HEK293 (cell line): ENCODE measurements around the gene MGAT2.
A peak's percentile ranks its signal among the peaks of the same experiment; 100 is the strongest.

Experiments
- OSR2 ChIP-seq: fragments of 450-650 bp; formaldehyde crosslinking; IDR thresholded peaks from 2 replicates; pipeline ENCODE4 v1.5.1; 2016; ENCODE audit warnings: missing biosample characterization, missing genetic modification characterization
- TSHZ1 ChIP-seq: fragments of 450-650 bp; formaldehyde crosslinking; IDR thresholded peaks from 2 replicates; pipeline ENCODE4 v1.5.1; 2016; ENCODE audit warnings: missing biosample characterization, missing genetic modification characterization, borderline replicate concordance
- ZBTB48 ChIP-seq: fragments of 450-650 bp; formaldehyde crosslinking; IDR thresholded peaks from 2 replicates; pipeline ENCODE4 v1.5.1; 2016; ENCODE audit warnings: missing biosample characterization, missing genetic modification characterization
- ZFP69B ChIP-seq: fragments of 450-650 bp; formaldehyde crosslinking; IDR thresholded peaks from 2 replicates; pipeline ENCODE4 v1.5.1; 2016; ENCODE audit warnings: missing biosample characterization, missing genetic modification characterization
- ZNF112 ChIP-seq: fragments of 450-650 bp; formaldehyde crosslinking; IDR thresholded peaks from 2 replicates; pipeline ENCODE4 v1.5.0; 2017; ENCODE audit warnings: missing biosample characterization, missing genetic modification characterization
- ZNF114 ChIP-seq: fragments of 450-650 bp; formaldehyde crosslinking; IDR thresholded peaks from 2 replicates; pipeline ENCODE4 v1.5.0; 2017; ENCODE audit warnings: missing biosample characterization, missing genetic modification characterization
- ZNF140 ChIP-seq: fragments of 450-650 bp; formaldehyde crosslinking; IDR thresholded peaks from 2 replicates; pipeline ENCODE4 v1.5.1; 2016; ENCODE audit warnings: missing biosample characterization, missing genetic modification characterization
- ZNF266 ChIP-seq: fragments of 450-650 bp; formaldehyde crosslinking; IDR thresholded peaks from 2 replicates; pipeline ENCODE4 v1.5.1; 2016; ENCODE audit warnings: missing biosample characterization, missing genetic modification characterization, low read depth
- ZNF341 ChIP-seq: fragments of 450-650 bp; formaldehyde crosslinking; IDR thresholded peaks from 2 replicates; pipeline ENCODE4; 2016; ENCODE audit warnings: low read depth, missing biosample characterization, missing genetic modification characterization
- ZNF362 ChIP-seq: fragments of 450-650 bp; formaldehyde crosslinking; IDR thresholded peaks from 2 replicates; pipeline ENCODE4 v1.5.1; 2016; ENCODE audit warnings: missing biosample characterization, missing genetic modification characterization
- ZNF37A ChIP-seq: fragments of 450-650 bp; IDR thresholded peaks from 2 replicates; pipeline ENCODE4 v1.5.1; 2018; ENCODE audit warnings: missing biosample characterization, missing genetic modification characterization
- ZNF394 ChIP-seq: fragments of 450-650 bp; formaldehyde crosslinking; IDR thresholded peaks from 2 replicates; pipeline ENCODE4 v1.5.1; 2016; ENCODE audit warnings: missing biosample characterization, missing genetic modification characterization, mild to moderate bottlenecking, moderate library complexity, borderline replicate concordance
- ZNF555 ChIP-seq: fragments of 450-650 bp; formaldehyde crosslinking; conservative IDR thresholded peaks from 2 replicates; pipeline ENCODE4 v1.5.1; 2017; ENCODE audit warnings: missing biosample characterization, mild to moderate bottlenecking, missing genetic modification characterization, inconsistent platforms
- ZNF558 ChIP-seq: fragments of 450-650 bp; formaldehyde crosslinking; IDR thresholded peaks from 2 replicates; pipeline ENCODE4 v1.5.1; 2016; ENCODE audit warnings: missing biosample characterization, missing genetic modification characterization
- ZNF561 ChIP-seq: fragments of 450-650 bp; IDR thresholded peaks from 2 replicates; pipeline ENCODE4 v1.5.1; 2018; ENCODE audit warnings: missing biosample characterization, missing genetic modification characterization, borderline replicate concordance
- ZNF670 ChIP-seq: fragments of 450-650 bp; formaldehyde crosslinking; IDR thresholded peaks from 2 replicates; pipeline ENCODE4 v1.5.1; 2016; ENCODE audit warnings: missing biosample characterization, missing genetic modification characterization, low read depth
- ZNF76 ChIP-seq: fragments of 450-650 bp; formaldehyde crosslinking; IDR thresholded peaks from 2 replicates; pipeline ENCODE4; 2016; ENCODE audit warnings: low read depth, missing biosample characterization, missing genetic modification characterization, borderline replicate concordance
- ZNF830 ChIP-seq: fragments of 450-650 bp; IDR thresholded peaks from 2 replicates; pipeline ENCODE4 v1.5.0; 2018; ENCODE audit warnings: missing biosample characterization, missing genetic modification characterization, low read depth, mild to moderate bottlenecking, moderate library complexity
- ZNF837 ChIP-seq: fragments of 450-650 bp; formaldehyde crosslinking; IDR thresholded peaks from 2 replicates; pipeline ENCODE4 v1.5.1; 2016; ENCODE audit warnings: missing biosample characterization, missing genetic modification characterization
- ZSCAN30 ChIP-seq: fragments of 450-650 bp; IDR thresholded peaks from 2 replicates; pipeline ENCODE4 v1.5.1; 2018; ENCODE audit warnings: missing biosample characterization, mild to moderate bottlenecking, missing genetic modification characterization, moderate library complexity
- ZSCAN5A ChIP-seq: fragments of 450-650 bp; formaldehyde crosslinking; IDR thresholded peaks from 2 replicates; pipeline ENCODE4 v1.5.1; 2016; ENCODE audit warnings: missing biosample characterization, missing genetic modification characterization
- TF ChIP-seq, protein P1 (sequence below): fragments of 450-650 bp; formaldehyde crosslinking; IDR thresholded peaks from 2 replicates; pipeline ENCODE4 v1.5.1; 2016; ENCODE audit warnings: missing biosample characterization, missing genetic modification characterization
- TF ChIP-seq, protein P2 (sequence below): fragments of 450-650 bp; formaldehyde crosslinking; IDR thresholded peaks from 2 replicates; pipeline ENCODE4 v1.5.1; 2016; ENCODE audit warnings: missing biosample characterization, missing genetic modification characterization, low read depth
- TF ChIP-seq, protein P3 (sequence below): fragments of 450-650 bp; formaldehyde crosslinking; IDR thresholded peaks from 2 replicates; pipeline ENCODE4 v1.5.1; 2017; ENCODE audit warnings: missing biosample characterization, missing genetic modification characterization
- TF ChIP-seq, protein P4 (sequence below): fragments of 450-650 bp; formaldehyde crosslinking; IDR thresholded peaks from 2 replicates; pipeline ENCODE4 v1.5.1; 2016; ENCODE audit warnings: missing biosample characterization, missing genetic modification characterization

Gene MGAT2

GRCh38 chr14:49585803-49586672 is 34.6 kb upstream of the MGAT2 start, which contains the start of gene RPS29 (continued):
- peak; percentile 77; the same call in 1 of the 2 replicates for TF ChIP-seq ZSCAN30 (tag by site-specific recombination)
- no peak for TF ChIP-seq ZNF37A
- TF ChIP-seq, protein P1, sequence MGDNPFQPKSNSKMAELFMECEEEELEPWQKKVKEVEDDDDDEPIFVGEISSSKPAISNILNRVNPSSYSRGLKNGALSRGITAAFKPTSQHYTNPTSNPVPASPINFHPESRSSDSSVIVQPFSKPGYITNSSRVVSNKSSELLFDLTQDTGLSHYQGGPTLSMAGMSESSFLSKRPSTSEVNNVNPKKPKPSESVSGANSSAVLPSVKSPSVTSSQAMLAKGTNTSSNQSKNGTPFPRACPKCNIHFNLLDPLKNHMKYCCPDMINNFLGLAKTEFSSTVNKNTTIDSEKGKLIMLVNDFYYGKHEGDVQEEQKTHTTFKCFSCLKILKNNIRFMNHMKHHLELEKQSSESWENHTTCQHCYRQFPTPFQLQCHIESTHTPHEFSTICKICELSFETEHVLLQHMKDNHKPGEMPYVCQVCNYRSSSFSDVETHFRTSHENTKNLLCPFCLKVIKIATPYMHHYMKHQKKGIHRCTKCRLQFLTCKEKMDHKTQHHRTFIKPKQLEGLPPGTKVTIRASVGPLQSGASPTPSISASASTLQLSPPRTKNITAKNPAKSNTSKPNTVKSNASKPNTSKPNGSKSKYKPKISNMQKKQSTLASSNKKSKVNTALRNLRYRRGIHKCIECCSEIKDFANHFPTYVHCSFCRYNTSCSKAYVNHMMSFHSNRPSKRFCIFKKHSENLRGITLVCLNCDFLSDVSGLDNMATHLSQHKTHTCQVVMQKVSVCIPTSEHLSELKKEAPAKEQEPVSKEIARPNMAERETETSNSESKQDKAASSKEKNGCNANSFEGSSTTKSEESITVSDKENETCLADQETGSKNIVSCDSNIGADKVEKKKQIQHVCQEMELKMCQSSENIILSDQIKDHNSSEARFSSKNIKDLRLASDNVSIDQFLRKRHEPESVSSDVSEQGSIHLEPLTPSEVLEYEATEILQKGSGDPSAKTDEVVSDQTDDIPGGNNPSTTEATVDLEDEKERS (tag by site-specific recombination) = peak; percentile 99
- TF ChIP-seq ZNF140 (tag by site-specific recombination) = peak; percentile 43; the same call in 1 of the 2 replicates
- peak; percentile 78 for TF ChIP-seq ZNF558 (tag by site-specific recombination)
- TF ChIP-seq ZNF394 (tag by site-specific recombination) = peak; percentile 89
- no peak for TF ChIP-seq ZNF561 (tag by site-specific recombination)
- no peak for TF ChIP-seq ZNF830 (tag by site-specific recombination)
- TF ChIP-seq ZSCAN5A (tag by site-specific recombination) = 0 out of 2 replicates have a peak, but pooled peaks have one; percentile 84
- TF ChIP-seq, protein P2, sequence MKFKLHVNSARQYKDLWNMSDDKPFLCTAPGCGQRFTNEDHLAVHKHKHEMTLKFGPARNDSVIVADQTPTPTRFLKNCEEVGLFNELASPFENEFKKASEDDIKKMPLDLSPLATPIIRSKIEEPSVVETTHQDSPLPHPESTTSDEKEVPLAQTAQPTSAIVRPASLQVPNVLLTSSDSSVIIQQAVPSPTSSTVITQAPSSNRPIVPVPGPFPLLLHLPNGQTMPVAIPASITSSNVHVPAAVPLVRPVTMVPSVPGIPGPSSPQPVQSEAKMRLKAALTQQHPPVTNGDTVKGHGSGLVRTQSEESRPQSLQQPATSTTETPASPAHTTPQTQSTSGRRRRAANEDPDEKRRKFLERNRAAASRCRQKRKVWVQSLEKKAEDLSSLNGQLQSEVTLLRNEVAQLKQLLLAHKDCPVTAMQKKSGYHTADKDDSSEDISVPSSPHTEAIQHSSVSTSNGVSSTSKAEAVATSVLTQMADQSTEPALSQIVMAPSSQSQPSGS (tag by site-specific recombination) = peak; percentile 100
- no peak for TF ChIP-seq ZNF112 (tag by site-specific recombination)
- no peak for TF ChIP-seq ZNF555 (tag by site-specific recombination)
- TF ChIP-seq ZNF266 = no peak
- TF ChIP-seq, protein P3, sequence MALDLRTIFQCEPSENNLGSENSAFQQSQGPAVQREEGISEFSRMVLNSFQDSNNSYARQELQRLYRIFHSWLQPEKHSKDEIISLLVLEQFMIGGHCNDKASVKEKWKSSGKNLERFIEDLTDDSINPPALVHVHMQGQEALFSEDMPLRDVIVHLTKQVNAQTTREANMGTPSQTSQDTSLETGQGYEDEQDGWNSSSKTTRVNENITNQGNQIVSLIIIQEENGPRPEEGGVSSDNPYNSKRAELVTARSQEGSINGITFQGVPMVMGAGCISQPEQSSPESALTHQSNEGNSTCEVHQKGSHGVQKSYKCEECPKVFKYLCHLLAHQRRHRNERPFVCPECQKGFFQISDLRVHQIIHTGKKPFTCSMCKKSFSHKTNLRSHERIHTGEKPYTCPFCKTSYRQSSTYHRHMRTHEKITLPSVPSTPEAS (tag by site-specific recombination) = peak; percentile 31; the same call in 1 of the 2 replicates
- TF ChIP-seq, protein P4, sequence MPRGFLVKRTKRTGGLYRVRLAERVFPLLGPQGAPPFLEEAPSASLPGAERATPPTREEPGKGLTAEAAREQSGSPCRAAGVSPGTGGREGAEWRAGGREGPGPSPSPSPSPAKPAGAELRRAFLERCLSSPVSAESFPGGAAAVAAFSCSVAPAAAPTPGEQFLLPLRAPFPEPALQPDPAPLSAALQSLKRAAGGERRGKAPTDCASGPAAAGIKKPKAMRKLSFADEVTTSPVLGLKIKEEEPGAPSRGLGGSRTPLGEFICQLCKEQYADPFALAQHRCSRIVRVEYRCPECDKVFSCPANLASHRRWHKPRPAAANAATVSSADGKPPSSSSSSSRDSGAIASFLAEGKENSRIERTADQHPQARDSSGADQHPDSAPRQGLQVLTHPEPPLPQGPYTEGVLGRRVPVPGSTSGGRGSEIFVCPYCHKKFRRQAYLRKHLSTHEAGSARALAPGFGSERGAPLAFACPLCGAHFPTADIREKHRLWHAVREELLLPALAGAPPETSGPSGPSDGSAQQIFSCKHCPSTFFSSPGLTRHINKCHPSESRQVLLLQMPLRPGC (tag by site-specific recombination) = peak; percentile 88
- no peak for TF ChIP-seq ZBTB48
- TF ChIP-seq ZNF114 (tag by site-specific recombination) = no peak
- peak; percentile 68; the same call in 1 of the 2 replicates for TF ChIP-seq TSHZ1
- no peak for TF ChIP-seq ZNF341 (tag by site-specific recombination)
- peak; percentile 62; the same call in 1 of the 2 replicates for TF ChIP-seq OSR2 (tag by site-specific recombination)
- no peak for TF ChIP-seq ZNF670
- TF ChIP-seq ZNF362 (tag by site-specific recombination) = no peak
- TF ChIP-seq ZNF837 (tag by site-specific recombination) = no peak
- peak; percentile 88 for TF ChIP-seq ZNF76 (tag by site-specific recombination)
- TF ChIP-seq ZFP69B (tag by site-specific recombination) = peak; percentile 59; the same call in 1 of the 2 replicates
